Muscle of arm (tissue), 12 donors: ENCODE measurements around the gene NKIRAS1. TPM values are rescaled to one million over a fixed set of nuclear protein-coding genes. Genes with fewer than 3 reads are reported as not detected.
"Not testable (repeated sequence)": the region's sequence is repeated elsewhere in the genome, so short reads cannot be mapped to it uniquely, and the experiment has no call there.

ENCODE experiments used
- DNase-seq: peaks from one replicate; pipeline ENCODE4 v3.0.0-alpha.2; 2013
- polyA plus RNA-seq, 12 donors: library from polyadenylated mRNA; unstranded; fragments of 120-200 nt; gene quantifications; one replicate each; pipeline ENCODE4 v1.2.1, GENCODE V29; 2013; ENCODE audit not compliant: insufficient read length in 12 of 12

Gene NKIRAS1
- polyA plus RNA-seq, 12 donors: 8.5 to 26.3 (median 15.2) TPM; not detected in 1

- no peak for DNase-seq
Observed at GRCh38 chr3:23874359-23875112, 42.3 kb downstream of the NKIRAS1 start.

GRCh38 chr3:23873941-23874340 is 42.8 kb downstream of the NKIRAS1 start:
- no peak for DNase-seq

- no peak for DNase-seq
Observed at GRCh38 chr3:23872330-23872729, 44.5 kb downstream of the NKIRAS1 start.

DNA sequence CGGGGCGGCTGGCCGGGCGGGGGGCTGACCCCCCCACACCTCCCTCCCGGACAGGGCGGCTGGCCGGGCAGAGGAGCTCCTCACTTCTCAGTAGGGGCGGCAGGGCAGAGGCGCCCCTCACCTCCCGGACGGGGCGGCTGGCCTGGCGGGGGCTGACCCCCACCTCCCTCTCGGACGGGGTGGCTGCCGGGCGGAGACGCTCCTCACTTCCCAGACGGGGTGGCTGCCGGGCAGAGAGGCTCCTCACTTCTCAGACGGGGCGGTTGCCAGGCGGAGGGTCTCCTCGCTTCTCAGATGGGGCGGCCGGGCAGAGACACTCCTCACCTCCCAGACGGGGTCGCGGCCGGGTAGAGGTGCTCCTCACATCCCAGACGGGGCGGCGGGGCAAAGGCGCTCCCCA is 45.4 kb downstream of the NKIRAS1 start:
- not testable (repeated sequence) for DNase-seq

- not testable (repeated sequence) for DNase-seq
Observed at GRCh38 chr3:23870663-23871043, 46.1 kb downstream of the NKIRAS1 start.

- no peak for DNase-seq
Observed at GRCh38 chr3:23869977-23870662, 46.7 kb downstream of the NKIRAS1 start.

DNA sequence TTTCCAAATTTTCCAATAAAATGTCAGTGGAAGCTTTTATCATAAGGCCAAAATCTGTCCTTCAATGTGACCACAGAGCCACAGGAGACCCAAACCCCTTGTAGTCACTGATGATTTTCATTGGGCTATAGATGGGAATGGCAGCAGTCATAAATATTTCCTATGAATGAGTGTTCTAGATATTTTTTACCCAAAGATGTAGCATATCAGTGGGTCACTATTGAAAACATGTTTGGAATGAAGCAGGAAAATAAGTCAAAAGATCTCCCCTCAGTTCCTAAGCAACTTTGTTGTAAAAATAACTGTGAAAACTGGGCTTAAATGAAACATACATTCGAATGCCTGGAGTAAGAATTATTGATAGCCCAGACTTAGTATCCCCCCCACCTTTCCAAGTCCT is 49.0 kb downstream of the NKIRAS1 start:
- DNase-seq: no peak

GRCh38 chr3:23867400-23867799 is 49.4 kb downstream of the NKIRAS1 start:
- no peak for DNase-seq

GRCh38 chr3:23865595-23866396 is 51.0 kb downstream of the NKIRAS1 start:
- DNase-seq: peak; percentile 34

DNA sequence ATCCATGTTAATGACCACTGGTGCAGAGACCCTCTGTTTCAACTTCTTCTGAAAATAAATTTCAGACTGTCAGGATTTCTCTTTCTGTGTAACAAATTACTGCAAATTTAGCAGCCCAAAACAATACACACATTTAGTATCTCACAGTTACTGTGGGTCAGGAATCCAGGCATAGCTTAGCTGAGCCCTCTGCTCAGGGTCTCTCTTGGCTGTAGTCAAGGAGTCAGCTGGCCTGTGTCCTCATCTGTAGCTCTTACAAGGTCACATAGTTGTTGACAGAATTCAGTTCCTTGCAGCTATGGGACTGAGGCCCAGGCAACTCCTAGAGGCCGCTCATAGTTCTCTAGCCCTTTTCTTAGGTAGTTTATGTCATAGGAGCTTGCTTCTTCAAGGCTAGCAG is 51.9 kb downstream of the NKIRAS1 start:
- no peak for DNase-seq

DNA sequence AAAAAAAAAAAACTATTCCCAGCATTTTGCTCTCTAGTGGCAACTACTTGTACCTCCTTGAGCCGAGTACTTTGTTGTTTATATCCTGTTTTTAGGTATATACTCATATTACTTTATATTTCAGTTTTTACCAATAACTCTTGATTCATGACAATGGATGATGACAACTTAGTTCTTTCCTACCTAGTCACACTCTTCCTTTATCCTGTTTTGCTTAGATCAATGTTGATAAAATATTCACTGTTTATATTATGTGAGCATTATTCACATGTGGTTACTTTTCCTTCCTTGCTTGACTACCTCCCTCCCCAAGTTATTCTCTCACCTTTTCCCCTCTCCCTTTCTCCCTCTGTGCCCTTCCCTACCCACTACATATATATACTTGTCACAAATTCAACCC is 53.7 kb downstream of the NKIRAS1 start:
- no peak for DNase-seq

DNA sequence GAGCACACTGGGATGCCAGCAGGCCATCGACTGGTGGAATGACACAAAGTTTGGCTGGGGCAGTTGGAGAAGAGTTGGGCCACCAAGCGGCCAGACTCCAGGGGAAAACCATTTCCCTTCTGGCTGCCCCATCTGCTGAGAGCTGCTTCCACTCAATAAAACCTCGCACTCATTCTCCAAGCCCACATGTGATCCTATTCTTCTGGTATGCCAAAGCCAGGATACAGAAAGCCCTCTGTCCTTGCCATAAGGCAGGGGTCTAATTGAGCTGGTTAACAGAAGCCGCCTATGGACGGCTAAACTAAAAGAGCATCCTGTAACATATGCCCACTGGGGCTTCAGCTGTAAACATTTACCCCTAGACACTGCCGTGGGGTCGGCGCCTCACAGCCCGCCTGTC is 55.1 kb downstream of the NKIRAS1 start:
- no peak for DNase-seq

GRCh38 chr3:23859839-23860382 is 56.9 kb downstream of the NKIRAS1 start:
- no peak for DNase-seq

GRCh38 chr3:23859012-23859743 is 57.6 kb downstream of the NKIRAS1 start:
- no peak for DNase-seq

- no peak for DNase-seq
Observed at GRCh38 chr3:23856286-23856685, 60.5 kb downstream of the NKIRAS1 start.

DNA sequence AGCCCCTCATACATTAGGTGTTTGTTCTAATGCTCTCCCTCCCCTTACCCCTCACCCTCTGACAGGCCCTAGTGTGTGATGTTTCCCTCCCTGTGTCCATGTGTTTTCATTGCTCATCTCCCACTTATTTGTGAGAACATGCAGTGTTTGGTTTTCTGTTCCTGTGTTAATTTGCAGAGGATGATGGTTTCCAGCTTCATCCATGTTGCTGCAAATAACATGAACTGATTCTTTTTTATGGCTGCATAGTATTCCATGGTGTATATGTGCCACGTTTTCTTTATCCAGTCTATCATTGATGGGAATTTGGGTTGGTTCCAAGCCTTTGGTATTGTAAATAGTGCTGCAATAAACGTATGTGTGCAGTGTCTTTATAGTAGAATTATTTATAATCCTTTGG is 67.3 kb downstream of the NKIRAS1 start:
- not testable (repeated sequence) for DNase-seq

GRCh38 chr3:23845326-23846216 is 71.2 kb downstream of the NKIRAS1 start:
- no peak for DNase-seq

- DNase-seq: no peak
Observed at GRCh38 chr3:23843869-23844268, 72.9 kb downstream of the NKIRAS1 start.
